ENCODE results near the gene SLC35D1.
"Not testable (repeated sequence)": the region's sequence is repeated elsewhere in the genome, so short reads cannot be mapped to it uniquely, and the experiment has no call there.

The SLC35D1 gene

DNA sequence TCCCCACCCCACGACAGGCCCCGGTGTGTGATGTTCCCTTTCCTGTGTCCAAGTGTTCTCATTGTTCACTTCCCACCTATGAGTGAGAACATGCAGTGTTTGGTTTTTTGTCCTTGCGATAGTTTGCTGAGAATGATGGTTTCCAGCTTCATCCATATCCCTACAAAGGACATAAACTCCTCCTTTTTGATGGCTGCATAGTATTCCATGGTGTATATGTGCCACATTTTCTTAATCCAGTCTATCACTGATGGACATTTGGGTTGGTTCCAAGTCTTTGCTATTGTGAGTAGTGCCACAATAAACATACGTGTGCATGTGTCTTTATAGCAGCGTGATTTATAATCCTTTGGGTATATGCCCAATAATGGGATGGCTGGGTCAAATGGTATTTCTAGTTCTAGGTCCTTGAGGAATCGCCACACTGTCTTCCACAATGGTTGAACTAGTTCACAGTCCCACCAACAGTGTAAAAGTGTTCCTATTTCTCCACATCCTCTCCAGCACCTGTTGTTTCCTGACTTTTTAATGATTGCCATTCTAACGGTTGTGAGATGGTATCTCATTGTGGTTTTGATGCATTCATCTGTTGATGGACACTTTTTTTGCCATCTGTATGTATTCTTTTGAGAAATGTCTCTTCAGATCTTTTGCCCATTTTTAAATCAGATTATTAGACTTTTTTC is 87.6 kb downstream of the SLC35D1 start:
- H2AFZ ChIP-seq (ENCODE audit: low read depth, low read length): not testable (repeated sequence)
- H3K36me3 ChIP-seq (ENCODE audit: insufficient read depth, low read length): peaks cover 57% of the 10 kb centered on the region

DNA sequence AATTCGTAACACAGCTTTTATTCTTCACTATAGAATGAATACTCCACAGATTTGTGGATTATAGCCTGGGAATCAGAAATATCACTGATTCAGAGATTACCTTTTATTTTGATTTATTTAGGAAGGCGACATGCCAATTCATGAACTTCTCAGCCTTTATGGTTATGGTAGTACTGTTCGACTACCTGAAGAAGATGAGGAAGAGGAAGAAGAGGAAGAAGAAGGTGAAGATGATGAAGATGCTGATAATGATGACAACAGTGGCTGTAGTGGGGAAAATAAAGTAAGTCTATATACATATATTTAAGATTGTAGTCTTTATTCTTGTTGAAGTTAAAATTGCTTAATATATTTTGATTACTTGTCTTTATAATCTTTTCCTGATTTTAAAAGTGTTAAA is 96.0 kb downstream of the SLC35D1 start:
- Histone ChIP-seq H3K36me3 (ENCODE audit: insufficient read depth, low read length) (peaks cover 78% of the 10 kb centered on the region), H3K4me3 (ENCODE audit: low read length) (no peak overlapping the region), H2AFZ (ENCODE audit: low read depth, low read length) (no peak overlapping the region), H3K9me3 (ENCODE audit: low read length) (no peaks in the 10 kb centered on the region), H3K27me3 (ENCODE audit: insufficient read depth, low read length) (no peaks in the 10 kb centered on the region), H3K4me1 (ENCODE audit: insufficient read depth, low read length) (no peaks in the 10 kb centered on the region)

More for the DNA sequence above, 87.6 kb downstream of the SLC35D1 start:
- H3K4me3 ChIP-seq (ENCODE audit: low read length); H3K27me3 ChIP-seq (ENCODE audit: insufficient read depth, low read length); H3K4me1 ChIP-seq (ENCODE audit: insufficient read depth, low read length); H3K9me3 ChIP-seq (ENCODE audit: low read length): not testable (repeated sequence)

DNA sequence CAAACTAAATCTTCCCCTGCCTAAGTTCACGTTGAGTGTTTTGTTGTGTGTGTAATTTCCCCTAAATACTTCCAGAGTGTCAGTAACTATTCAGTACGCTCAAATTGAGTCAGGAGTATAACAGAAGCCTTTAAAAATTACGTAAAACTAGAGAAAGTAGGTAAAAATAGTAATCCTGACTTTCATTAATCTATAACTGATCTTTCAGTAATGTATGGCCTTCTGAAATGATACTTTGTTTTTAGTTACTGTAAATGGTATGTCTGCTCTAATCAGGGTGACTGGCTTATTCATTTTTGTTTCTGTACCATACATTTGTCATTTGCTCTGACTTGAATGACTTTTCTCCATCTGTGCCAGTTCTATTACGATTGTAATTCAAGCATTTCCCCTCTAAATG is 99.7 kb downstream of the SLC35D1 start:
- Histone ChIP-seq H3K27me3 (ENCODE audit: insufficient read depth, low read length) (no peaks in the 10 kb centered on the region), H3K4me1 (ENCODE audit: insufficient read depth, low read length) (no peaks in the 10 kb centered on the region), H3K36me3 (ENCODE audit: insufficient read depth, low read length) (peaks cover 68% of the 10 kb centered on the region), H3K4me3 (ENCODE audit: low read length) (no peak overlapping the region), H2AFZ (ENCODE audit: low read depth, low read length) (no peak overlapping the region), H3K9me3 (ENCODE audit: low read length) (no peaks in the 10 kb centered on the region)

DNA sequence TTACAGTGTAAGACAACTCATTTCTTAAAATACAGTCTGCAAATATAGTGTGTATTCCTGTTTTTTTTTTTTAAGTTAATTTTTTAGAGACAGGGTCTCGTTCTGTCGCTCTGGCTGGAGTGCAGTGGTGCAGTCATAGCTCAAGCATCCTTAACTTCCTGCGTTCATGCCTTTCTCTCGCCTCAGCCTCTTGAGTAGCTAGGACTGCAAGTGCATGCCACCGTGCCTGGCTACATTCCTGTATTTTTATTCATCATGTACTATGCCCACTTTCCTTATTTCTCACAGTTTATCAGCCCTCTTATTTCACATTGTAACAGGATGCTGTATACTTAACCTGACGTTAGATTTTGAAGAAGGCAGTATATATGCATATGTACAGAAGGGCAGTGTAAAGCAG is 102.4 kb downstream of the SLC35D1 start:
- no peaks in the 10 kb centered on the region for H3K9me3 ChIP-seq (ENCODE audit: low read length)
- no peak overlapping the region for H3K4me3 ChIP-seq (ENCODE audit: low read length)
- no peaks in the 10 kb centered on the region for H3K4me1 ChIP-seq (ENCODE audit: insufficient read depth, low read length)
- no peaks in the 10 kb centered on the region for H3K27me3 ChIP-seq (ENCODE audit: insufficient read depth, low read length)
- peaks cover 74% of the 10 kb centered on the region for H3K36me3 ChIP-seq (ENCODE audit: insufficient read depth, low read length)
- H2AFZ ChIP-seq (ENCODE audit: low read depth, low read length): no peak overlapping the region
